NCI-H2081 (cell line): ENCODE data around the gene CORO1C.
A peak's percentile ranks its signal among the peaks of the same experiment; 100 is the strongest.

Experiments used
- DNase-seq, 2 experiments: peaks; one replicate each; lab custom pipeline; 2025; lab: John Stamatoyannopoulos, UW

CORO1C gene

DNA sequence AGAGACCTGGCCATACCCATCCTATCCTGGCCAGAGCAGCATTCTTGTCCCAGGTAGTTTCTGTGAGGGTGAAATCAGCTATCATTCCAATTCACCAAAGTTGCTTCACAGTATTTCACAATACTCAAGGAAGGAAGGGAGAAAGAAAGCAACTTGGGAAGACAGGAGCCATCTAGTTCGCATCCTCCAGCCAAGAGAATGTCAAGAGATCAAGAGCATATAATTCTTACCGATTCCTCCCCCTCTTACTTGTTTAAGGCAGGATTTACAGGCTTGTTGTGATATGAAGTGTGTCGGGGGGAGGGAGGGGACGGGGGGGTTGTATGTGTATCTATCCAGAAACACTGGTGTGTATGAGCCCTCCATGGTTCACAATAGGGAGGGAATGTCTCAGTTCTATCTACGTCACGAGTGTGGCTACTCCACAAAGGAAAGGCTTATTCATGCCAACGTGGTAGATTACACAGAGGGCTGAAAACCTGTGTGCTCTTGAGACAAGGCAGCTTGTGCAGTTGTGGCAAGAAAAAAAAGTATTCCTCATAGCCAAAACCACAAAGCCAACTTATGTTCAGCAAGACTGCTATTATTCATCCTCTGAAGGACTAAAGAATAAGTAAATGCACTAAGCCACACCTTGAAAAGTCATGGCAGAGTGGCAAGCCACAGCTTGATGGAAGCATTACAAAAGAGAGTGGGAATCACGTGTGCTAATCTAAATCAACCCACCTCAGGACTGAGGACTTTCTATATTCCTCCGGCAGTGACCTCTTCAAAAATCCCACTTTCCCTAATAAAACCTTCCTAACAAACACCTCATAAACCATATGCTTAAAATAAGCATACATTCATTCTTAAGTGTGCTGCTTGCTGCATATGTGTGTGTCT lies 35.0 kb downstream of the CORO1C start:
- no peak for DNase-seq

GRCh38 chr12:108694812-108695278 lies 36.5 kb downstream of the CORO1C start:
- no peak for DNase-seq

GRCh38 chr12:108693751-108694150 lies 37.6 kb downstream of the CORO1C start:
- no peak for DNase-seq

GRCh38 chr12:108693186-108693730 lies 38.1 kb downstream of the CORO1C start:
- no peak for DNase-seq

DNA sequence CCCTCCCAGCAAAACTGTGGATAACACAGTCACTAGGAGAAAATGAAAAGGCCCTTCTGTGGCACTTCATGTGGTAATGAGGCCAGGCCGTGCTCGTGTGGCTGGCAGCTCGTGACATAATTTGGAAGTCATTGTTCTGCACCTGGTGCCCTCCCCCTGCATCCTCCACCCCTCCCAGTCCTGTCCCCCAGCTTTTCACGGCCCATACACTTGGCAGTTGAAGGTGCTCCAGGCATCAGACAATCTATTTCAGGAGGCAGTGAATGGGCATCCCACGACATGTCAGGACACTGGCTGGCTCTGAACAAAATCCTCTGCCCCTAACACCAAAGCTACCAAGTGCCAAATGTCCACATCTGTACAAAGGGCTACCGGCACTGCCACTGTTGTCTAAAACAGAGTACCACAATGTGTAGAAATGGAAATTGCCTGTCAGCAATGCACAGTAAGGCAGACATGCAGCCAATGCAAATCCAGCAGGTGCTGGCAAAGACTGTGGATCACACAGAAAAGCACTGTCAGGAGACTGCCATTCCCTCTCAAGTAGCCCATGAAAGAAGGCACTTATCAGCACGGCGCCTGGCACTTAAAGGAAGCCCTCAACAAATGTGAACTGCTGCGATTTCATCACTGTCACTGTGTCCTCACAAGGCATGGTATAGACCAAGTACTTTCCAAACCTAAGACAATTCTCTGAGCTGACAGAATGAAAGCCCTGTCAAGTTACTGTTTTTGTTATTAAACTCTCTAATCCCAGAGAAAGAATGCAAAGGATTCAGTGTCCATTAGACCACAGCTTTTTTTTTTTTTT lies 39.1 kb downstream of the CORO1C start:
- peak; percentile 47 to 70 for DNase-seq

DNA sequence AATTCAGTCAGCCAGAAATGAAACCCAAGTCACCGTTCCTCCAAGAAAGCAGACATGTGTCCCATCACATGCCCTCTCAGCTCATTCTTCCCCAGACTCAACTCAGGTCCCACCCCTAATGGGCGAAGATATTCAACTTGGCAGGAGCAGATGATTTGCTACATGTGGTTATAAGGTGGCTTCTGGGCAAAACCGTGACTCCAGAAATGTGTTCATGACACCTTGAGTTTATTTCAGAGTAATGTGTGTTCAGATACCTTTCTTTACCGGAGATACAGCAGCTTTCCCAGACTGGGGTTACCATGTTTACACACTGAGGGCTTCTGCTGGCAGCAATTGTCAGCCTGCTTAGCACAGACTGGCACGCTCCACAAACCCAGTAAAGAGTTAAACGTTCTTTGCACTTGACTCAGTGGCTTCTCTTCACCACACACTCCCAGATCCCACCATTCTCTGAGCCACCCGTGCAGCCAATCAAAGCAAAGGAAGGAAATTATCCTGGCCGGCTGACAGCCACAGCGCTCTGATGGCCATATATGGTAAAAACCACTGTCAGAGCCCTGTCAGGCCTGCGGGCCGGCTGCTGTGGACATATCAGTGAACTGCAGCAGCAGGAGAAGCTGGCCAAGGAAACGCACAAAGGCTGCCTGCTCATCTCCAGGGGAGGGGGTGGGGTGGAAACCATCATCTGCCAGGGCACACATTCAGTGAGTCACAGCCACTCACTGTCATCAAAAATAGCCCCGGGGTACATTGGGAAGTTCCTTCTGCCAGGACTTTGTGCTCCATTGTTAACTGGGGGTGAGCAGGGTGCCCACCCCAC lies 39.9 kb downstream of the CORO1C start:
- DNase-seq = peak; percentile 93 to 97

DNA sequence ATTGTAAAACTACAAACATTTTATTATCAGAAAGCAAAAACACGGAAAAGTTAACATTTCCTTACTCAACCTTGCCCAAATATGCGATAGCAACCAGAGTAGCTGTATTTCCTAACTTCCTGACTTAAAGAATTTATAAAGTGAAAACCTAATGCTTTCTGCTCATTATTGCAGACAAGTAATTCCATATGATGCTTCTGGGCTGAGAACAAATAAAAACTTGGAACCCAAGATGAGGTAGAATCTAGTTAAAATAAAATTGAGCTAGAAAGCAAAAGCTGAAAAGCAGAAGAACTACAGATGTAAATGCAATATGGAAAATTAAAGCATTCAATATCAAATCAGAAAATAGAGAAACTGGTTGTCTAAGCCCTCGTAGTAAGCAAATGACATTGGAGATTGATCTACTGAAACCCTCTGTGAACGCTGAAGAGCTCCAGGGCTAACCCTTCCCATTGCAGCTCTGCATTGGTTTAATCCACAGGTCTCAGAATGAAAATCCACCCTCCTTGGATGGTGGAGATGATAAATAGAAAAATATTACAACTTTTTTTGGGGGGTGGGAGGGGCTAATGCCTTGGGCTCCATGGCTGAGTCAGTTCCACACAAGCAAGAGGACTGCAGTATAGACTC lies 40.7 kb downstream of the CORO1C start:
- DNase-seq = no peak

- DNase-seq = no peak
These were observed 41.2 kb downstream of the CORO1C start for GRCh38 chr12:108690191-108690518.

DNA sequence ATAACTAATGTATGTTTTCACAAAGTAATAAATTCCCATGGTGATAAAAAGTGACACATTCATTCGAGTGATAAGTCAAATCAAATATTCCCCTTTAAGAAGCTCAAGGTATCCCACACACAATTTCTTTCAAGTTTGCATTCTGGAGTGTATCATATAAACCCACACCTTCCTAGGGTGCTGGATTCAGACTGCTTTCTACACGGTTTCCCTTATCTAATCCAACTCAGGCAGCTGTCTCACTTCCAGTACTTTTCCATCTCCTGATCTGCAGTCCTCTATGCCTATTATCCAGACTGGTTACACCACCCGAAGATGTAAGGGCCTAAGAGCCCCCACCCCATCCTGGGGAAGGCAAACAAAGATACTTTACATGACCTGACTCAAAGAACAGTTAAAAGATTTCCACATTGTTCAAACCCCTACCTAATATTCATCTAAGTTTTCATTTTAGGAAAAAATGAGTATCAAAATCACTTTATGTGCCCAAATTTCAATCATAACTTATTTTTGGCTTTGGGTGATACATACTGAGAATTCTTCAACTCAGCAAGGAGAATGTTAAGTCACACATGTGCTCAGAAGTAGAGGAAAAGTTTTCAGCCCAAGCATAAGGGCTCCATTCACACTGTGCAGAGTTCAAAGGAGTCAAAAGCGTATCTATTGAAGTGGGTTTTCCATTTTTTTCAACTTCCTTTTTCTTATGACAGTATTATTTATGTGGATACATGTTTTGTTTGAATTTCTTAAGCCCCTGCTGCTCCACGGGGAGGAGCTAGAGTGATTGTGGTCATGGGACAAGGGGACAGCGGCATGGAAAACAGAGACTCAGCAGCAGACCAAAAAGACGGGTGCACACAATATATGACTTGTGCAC lies 41.8 kb downstream of the CORO1C start:
- DNase-seq = peak in 1 of 2 experiments; percentile 43

- DNase-seq = no peak
These were observed 44.5 kb downstream of the CORO1C start for GRCh38 chr12:108686780-108687179.

DNA sequence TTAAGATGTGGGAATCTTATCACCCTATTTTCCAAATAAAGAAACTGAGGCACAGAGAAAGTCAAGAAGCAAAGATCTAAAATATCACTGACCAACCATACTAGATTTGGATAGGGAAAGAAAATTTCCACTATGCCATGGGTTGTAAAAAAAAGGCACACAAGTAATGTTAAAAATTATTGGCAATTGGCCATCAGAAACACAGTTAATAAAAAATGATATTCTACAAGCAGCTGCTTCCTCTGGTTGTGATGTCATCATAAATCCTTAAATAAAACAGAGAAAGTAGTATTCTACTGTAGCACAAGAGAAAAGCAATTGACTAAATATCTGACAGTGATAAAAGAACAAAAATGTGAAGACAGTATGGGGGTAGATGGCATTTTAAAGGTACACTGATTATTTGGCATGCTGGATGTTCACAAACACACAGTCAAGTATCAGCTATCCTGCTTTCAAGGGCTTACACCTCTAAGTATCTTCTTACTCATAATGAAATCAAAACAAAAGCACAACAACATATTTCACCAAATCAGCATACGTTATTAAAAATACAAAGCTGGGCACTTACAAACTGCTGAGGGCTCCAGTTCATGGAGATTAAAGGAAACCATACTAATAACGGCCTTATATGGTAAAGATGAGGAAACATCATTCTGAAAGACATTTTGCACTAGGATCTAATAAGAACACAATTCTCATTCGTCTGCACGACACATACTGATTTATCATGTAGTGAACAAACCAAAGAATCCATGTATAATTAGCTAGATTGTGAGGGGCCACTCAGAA lies 45.7 kb downstream of the CORO1C start:
- DNase-seq = no peak

DNA sequence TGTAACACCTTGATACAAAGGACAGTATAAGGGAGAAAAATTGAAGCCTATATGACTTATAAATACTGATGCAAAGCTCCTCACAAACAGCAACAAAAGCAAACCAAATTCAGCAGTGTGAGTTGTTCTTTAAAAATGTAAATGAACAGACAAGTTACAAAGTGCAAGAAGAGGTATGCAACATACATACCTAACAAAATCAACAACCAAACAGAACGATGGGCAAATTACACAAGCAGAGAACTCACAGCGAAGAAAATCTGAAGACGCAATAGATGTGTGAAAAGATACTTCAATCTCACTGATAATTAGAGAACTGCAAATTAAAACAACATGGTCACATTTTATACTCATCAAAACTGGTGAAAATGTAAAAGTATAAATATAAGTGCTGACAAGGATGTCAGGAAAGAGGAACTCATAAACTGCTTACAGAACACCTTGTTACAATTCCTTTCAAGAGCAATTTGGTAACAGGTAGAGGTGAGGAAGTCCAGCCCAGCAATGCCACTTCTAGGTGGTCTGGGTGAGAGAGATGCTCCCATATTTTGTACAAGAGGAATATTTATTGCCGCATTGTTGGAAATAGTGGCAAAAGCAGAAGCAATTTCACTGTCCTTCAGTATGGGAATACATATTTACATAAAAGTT lies 47.3 kb downstream of the CORO1C start:
- DNase-seq = no peak

DNA sequence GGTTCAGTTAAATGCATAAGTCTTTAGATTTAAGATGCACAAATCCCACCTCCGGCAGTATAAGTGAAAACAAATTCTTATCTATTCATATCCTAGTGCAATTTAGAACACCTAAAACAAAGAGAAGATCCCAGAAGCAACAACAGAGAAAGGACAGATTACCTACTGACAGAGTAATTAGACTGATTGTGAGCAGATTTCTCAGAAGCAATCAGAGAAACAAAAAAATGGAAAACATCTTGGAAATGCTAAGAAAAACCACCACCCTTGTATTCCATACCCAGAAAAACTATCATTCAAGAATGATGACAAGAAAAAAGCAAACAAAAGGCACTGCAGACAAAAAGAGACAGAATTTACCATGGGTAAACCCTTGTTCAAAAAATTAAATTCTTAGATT lies 50.0 kb downstream of the CORO1C start:
- no peak for DNase-seq

DNA sequence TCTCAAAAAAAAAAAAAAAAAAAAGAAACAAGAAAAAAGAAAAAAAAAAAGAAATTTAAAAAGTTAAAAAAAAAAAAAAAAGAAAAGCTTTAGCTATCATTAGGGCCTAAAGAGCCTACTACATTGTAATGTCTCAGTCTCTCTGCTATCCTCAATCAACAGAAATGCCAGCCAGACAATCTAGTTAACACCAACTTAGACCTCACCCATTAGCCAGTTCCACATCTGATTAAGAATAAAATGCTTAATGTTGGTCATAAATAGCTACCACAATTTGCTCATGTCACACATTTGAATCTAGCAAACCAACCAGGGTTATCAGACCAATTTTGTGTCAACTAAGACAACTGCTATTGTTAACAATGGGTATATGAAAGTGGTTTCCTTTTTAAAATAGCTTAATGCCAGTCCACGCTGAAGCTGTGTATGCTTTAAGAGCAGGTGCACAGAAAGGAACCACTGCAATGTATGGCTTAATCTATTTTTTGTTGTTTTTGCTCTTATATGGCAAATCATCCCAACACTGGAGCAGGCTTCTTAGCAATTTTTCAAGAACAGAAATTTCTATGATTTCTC lies 52.1 kb downstream of the CORO1C start:
- DNase-seq = peak in 1 of 2 experiments; percentile 51

DNA sequence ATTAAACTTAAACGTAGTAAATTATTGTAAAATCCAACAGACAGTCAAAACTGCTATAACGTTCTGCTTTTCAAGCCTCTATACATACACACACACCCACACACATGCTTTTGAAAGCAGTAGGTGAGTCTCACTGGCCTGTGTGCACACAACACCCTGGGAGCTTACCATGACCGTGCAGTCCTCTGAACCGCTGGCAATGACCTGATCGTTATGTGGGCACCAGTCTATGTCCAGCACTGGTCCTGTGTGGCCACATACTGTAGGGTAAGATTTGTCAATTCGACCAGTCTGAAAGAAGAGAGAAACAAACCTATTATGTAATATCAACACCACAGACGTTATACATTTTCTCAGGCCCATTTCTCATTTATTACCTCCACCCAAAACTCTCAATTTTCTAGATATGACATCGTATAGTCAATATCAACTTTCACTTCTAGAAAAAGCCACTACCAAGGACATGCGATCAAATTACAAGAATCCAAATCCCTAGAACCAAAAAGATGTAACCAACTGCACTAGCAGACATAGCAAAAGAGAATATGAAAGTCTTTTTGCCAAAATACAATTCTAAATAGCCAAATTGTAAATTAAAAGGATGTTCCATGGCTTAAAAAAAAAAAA lies 53.1 kb downstream of the CORO1C start:
- DNase-seq = no peak

- DNase-seq = no peak
These were observed 53.9 kb downstream of the CORO1C start for GRCh38 chr12:108677381-108677780.

DNA sequence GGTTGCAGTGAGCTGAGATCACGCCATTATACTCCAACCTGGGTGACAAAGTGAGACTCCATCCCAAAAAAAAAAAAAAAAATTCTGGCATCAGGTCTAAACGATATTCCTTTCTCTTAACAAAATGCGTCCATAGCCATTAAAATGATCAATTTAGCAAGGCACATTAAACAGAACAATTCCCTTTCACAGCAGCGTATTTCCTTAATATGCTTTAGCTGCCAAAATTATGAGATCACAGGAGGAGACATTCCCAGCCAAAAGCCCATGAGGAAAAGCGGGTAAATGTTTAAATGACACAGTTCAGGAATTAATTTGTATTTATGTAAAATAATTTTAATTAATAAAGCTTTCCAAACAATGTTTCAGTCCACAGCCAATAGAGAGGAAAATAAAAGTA lies 54.6 kb downstream of the CORO1C start:
- peak; percentile 8 to 29 for DNase-seq

DNA sequence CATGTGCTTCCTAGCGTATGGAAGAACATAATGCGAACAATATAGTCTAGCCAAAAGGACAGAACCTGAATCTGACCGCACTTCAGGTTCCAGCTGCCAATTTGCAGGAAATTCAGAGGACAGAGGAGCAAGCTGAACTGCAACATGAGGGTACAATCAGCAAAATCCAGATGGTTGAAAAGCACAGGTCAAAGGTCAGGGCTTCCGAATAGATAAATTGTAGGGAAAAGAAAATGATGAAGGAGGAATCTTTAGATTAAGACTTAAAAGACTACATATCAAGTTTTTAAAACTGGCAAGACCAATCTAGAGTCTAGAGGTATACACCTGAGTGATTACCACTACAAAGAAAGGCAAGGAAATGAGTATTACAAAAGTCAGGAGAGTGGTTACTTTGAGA lies 55.5 kb downstream of the CORO1C start:
- no peak for DNase-seq
